HG03457 (cell line): ENCODE measurements around the gene TOMT.

ENCODE experiments used
- ATAC-seq: cut with Tn5 transposase; IDR thresholded peaks from one replicate; pipeline ENCODE4 v1.9.1; 2021; ENCODE audit warnings: moderate number of reproducible peaks; ENCODE audit not compliant: unreplicated experiment

TOMT gene

GRCh38 chr11:72157131-72157530 is 51.4 kb downstream of the TOMT start:
- no peak for ATAC-seq
